Nephron (organoid): ENCODE data around the gene CSF2.

Source experiments
- H3K27ac Mint-ChIP-seq, 3 experiments: 2 replicates each; pipeline ENCODE4 v1.8.0; 2020; ENCODE audit warnings: mixed read lengths in 3 of 3, mild to moderate bottlenecking in 2 of 3, moderate library complexity in 1 of 3
- H3K27me3 Mint-ChIP-seq: 2 replicates; pipeline ENCODE4 v1.8.0; 2021; ENCODE audit warnings: low read depth, mild to moderate bottlenecking, moderate library complexity, mixed read lengths
- H3K36me3 Mint-ChIP-seq: 2 replicates; pipeline ENCODE4 v1.8.0; 2020; ENCODE audit warnings: low read depth, mixed read lengths
- H3K4me1 Mint-ChIP-seq: 2 replicates; pipeline ENCODE4 v1.8.0; 2020; ENCODE audit warnings: mixed read lengths
- H3K4me3 Mint-ChIP-seq, 3 experiments: 2 replicates each; pipeline ENCODE4 v1.8.0; 2020; ENCODE audit warnings: mild to moderate bottlenecking in 3 of 3, mixed read lengths in 3 of 3, moderate library complexity in 2 of 3
- H3K9me3 Mint-ChIP-seq: 2 replicates; pipeline ENCODE4 v1.8.0; 2020; ENCODE audit warnings: mixed read lengths
- CTCF ChIP-seq, 3 experiments: fragments of 200-600 bp; sonication (generic); IDR thresholded peaks; one replicate each; pipeline ENCODE4 v1.5.0; 2021; ENCODE audit warnings: antibody characterized with exemption in 3 of 3; ENCODE audit not compliant: unreplicated experiment in 3 of 3

Gene CSF2

GRCh38 chr5:132109494-132110053, 36.0 kb downstream of the CSF2 start:
- no peak overlapping the region for H3K4me3 Mint-ChIP-seq
- H3K9me3 Mint-ChIP-seq = peaks cover 5% of the 10 kb centered on the region
- peaks cover 4% of the 10 kb centered on the region for H3K27me3 Mint-ChIP-seq
- no peak overlapping the region for H3K27ac Mint-ChIP-seq
- no peak for TF ChIP-seq CTCF (IDR thresholded peaks at IDR 0.05; ENCODE audit: unreplicated experiment in 3 of 3)
- H3K4me1 Mint-ChIP-seq = no peaks in the 10 kb centered on the region
- no peaks in the 10 kb centered on the region for H3K36me3 Mint-ChIP-seq

GRCh38 chr5:132110195-132110594, 36.6 kb downstream of the CSF2 start:
- Mint-ChIP-seq H3K4me3 (no peak overlapping the region), H3K27me3 (peaks cover 4% of the 10 kb centered on the region), H3K27ac (no peak overlapping the region), H3K4me1 (no peaks in the 10 kb centered on the region), H3K36me3 (no peaks in the 10 kb centered on the region), H3K9me3 (peaks cover 7% of the 10 kb centered on the region)
- no peak for TF ChIP-seq CTCF (IDR thresholded peaks at IDR 0.05; ENCODE audit: unreplicated experiment in 3 of 3)

- Mint-ChIP-seq H3K9me3 (peaks cover 7% of the 10 kb centered on the region), H3K27ac (no peak overlapping the region), H3K27me3 (peaks cover 4% of the 10 kb centered on the region), H3K4me1 (no peaks in the 10 kb centered on the region), H3K36me3 (no peaks in the 10 kb centered on the region), H3K4me3 (no peak overlapping the region)
- no peak for TF ChIP-seq CTCF (IDR thresholded peaks at IDR 0.05; ENCODE audit: unreplicated experiment in 3 of 3)
Measured at GRCh38 chr5:132110930-132111329, 37.3 kb downstream of the CSF2 start.

- Mint-ChIP-seq H3K36me3 (no peaks in the 10 kb centered on the region), H3K27me3 (peaks cover 4% of the 10 kb centered on the region)
Measured at GRCh38 chr5:132112111-132112510, 38.5 kb downstream of the CSF2 start.

GRCh38 chr5:132114150-132115121, 40.8 kb downstream of the CSF2 start:
- Mint-ChIP-seq H3K4me1 (no peaks in the 10 kb centered on the region), H3K36me3 (no peaks in the 10 kb centered on the region), H3K9me3 (peaks cover 7% of the 10 kb centered on the region), H3K27ac (no peak overlapping the region), H3K27me3 (peaks cover 4% of the 10 kb centered on the region), H3K4me3 (no peak overlapping the region)
- TF ChIP-seq CTCF (IDR thresholded peaks at IDR 0.05; ENCODE audit: unreplicated experiment in 3 of 3) = no peak

More at GRCh38 chr5:132112111-132112510, 38.5 kb downstream of the CSF2 start:
- Mint-ChIP-seq H3K9me3 (peaks cover 7% of the 10 kb centered on the region), H3K4me1 (no peaks in the 10 kb centered on the region), H3K4me3 (no peak overlapping the region), H3K27ac (no peak overlapping the region)
- TF ChIP-seq CTCF (IDR thresholded peaks at IDR 0.05; ENCODE audit: unreplicated experiment in 3 of 3) = no peak
